OCI-LY1 (cell line): Measurements from ENCODE around the gene SPINK9.

Experiments
- EZH2 ChIP-seq: fragments of 200-600 bp; sonication (generic), shearing (Covaris generic); IDR thresholded peaks from 2 replicates; pipeline ENCODE4 v1.8.0; 2017; ENCODE audit warnings: borderline replicate concordance, mixed run types, mild to moderate bottlenecking, antibody characterized with exemption, low read length, moderate library complexity, mixed read lengths
- TF ChIP-seq, protein P1 (sequence below): fragments of 200-600 bp; sonication (generic), shearing (Covaris generic); IDR thresholded peaks from 2 replicates; pipeline ENCODE4 v1.5.1; 2017; ENCODE audit warnings: mild to moderate bottlenecking, antibody characterized with exemption, low read length, moderate library complexity, mixed read lengths

GRCh38 chr5:148386041-148386440, 50.7 kb downstream of the SPINK9 start:
- TF ChIP-seq, protein P1, sequence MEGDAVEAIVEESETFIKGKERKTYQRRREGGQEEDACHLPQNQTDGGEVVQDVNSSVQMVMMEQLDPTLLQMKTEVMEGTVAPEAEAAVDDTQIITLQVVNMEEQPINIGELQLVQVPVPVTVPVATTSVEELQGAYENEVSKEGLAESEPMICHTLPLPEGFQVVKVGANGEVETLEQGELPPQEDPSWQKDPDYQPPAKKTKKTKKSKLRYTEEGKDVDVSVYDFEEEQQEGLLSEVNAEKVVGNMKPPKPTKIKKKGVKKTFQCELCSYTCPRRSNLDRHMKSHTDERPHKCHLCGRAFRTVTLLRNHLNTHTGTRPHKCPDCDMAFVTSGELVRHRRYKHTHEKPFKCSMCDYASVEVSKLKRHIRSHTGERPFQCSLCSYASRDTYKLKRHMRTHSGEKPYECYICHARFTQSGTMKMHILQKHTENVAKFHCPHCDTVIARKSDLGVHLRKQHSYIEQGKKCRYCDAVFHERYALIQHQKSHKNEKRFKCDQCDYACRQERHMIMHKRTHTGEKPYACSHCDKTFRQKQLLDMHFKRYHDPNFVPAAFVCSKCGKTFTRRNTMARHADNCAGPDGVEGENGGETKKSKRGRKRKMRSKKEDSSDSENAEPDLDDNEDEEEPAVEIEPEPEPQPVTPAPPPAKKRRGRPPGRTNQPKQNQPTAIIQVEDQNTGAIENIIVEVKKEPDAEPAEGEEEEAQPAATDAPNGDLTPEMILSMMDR, result no peak
- no peak for TF ChIP-seq EZH2
